Fibroblast of the aortic adventitia (primary cell): Measurements from ENCODE around the gene S100PBP. TPM values are rescaled to one million over a fixed set of nuclear protein-coding genes. Genes with fewer than 3 reads are reported as not detected.
"Not testable (repeated sequence)": the region's sequence is repeated elsewhere in the genome, so short reads cannot be mapped to it uniquely, and the experiment has no call there.

Experiments
- DNase-seq: peaks from one replicate; pipeline ENCODE4 v3.0.0-alpha.2; 2010; ENCODE audit warnings: low read depth
- H3K4me3 ChIP-seq: 2 replicates; pipeline ENCODE4 v1.5.1; 2011; ENCODE audit warnings: low read depth, mild to moderate bottlenecking, control low read depth, low read length, moderate library complexity
- total RNA-seq: library from RNA; depleted of rRNA; stranded (reverse); fragments of >200 nt; gene quantifications from 2 replicates; pipeline ENCODE4 v1.2.3, GENCODE V29; 2012; ENCODE audit warnings: low replicate concordance
- TF ChIP-seq, protein P1 (sequence below): IDR thresholded peaks from 2 replicates; pipeline ENCODE4 v1.5.1; 2011; ENCODE audit warnings: mild to moderate bottlenecking, low read length, control low read depth, inconsistent platforms; ENCODE audit not compliant: insufficient read depth

S100PBP gene
- total RNA-seq, 1 donor: 42.4 TPM

DNA sequence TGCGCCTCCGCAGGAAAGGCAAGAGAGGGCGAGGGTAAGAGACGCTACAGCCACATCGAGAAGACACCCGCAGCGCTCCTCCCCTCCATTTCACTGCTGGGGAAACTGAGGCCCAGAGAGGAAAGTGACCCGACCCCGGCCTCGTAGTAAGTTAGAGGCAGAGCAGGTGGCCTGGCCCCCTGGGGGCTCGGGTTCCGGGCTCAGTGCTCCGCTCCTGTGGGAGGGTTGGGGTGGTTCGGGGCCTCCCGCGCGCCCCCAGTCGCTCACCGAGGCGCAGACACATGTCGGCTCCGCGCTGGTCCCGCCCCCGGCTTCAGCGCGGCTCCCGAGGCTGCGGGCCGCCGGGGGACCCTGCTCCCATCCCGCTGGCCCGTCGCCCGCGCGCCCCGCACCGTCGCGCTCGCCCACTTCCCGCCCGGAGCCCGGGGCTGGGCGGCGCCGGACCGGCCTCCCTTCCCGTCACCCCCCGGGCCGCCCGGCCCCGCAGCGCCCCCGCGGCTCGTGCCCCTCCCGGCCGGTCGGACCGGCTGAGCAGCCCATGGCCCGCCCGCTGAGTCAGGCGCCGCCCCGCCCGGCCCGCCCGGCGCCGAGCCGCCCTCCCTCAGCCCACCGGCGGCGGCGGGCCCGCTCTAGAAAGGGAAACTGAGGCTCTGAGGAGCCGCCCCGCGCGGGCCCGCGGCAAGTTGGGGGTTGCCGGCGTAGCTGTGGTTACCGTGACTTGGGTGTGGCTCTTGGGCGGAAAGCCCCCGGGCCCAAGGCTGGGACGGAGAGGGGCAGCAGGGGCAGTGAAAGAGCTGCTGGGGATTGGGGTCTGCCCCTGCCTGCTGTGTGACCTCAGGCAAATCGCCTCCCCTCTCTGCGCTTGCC lies 83.7 kb downstream of the S100PBP start, which contains the start of gene TMEM54:
TMEM54 (minus strand) TSS at position 434 of the 867 bp plus-strand sequence; CDS start at position 283, 151 bp downstream.
- no peak for DNase-seq
- H3K4me3 ChIP-seq: peak within 1 kb of the TSS; percentile 73
- TF ChIP-seq, protein P1, sequence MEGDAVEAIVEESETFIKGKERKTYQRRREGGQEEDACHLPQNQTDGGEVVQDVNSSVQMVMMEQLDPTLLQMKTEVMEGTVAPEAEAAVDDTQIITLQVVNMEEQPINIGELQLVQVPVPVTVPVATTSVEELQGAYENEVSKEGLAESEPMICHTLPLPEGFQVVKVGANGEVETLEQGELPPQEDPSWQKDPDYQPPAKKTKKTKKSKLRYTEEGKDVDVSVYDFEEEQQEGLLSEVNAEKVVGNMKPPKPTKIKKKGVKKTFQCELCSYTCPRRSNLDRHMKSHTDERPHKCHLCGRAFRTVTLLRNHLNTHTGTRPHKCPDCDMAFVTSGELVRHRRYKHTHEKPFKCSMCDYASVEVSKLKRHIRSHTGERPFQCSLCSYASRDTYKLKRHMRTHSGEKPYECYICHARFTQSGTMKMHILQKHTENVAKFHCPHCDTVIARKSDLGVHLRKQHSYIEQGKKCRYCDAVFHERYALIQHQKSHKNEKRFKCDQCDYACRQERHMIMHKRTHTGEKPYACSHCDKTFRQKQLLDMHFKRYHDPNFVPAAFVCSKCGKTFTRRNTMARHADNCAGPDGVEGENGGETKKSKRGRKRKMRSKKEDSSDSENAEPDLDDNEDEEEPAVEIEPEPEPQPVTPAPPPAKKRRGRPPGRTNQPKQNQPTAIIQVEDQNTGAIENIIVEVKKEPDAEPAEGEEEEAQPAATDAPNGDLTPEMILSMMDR: no peak

DNA sequence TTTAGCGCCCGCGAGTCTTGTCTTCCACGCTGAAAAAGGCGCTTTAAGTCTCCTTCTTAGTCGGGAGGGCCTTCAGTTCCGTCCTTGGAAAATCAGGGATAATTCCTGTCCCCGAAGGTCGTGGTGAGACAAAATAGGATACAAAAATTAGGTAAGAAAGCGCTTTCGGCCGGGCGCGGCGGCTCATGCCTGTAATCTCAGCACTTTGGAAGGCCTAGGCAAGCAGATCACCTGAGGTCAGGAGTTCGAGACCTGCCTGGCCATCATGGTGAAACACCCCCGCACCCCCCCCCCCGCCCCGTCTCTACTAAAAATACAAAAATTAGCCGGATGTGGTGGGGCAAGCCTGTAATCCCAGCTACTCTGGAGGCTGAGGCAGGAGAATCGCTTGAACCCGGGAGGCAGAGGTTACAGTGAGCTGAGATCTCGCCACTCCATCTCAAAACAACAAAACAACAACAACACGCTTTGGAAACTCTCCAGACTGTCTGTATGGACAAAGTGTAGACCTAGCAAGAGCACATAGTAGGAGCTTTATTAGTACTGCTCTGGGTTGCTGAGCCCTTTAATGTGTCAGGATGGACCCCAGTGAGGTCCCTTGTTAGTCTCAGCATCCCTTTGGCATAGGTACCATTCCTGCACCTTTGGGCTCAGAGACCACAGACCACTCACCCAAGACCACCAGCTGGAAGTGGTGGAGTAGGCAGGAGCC lies 84.5 kb downstream of the S100PBP start:
- DNase-seq: no peak
- peak overlapping the region; percentile 73 for H3K4me3 ChIP-seq
- TF ChIP-seq, protein P1: no peak

DNA sequence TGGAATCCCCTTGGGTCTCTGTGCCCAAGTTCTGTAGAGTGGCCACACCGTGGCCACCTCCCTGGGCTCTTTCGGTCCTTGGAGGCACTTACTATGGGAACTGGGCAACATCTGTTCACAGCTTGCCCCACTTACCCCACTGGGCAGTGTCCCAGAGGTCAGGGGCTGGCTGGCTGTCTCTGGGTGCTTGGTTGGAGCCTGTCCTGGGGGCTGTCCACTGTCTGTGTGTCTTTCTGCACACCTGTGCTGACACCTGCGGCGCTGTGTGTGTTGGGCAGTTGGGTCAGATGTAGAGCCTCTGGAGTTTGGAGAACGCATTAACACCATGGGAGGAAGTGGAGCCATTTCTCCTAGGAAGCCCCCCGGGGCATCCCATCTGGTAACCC lies 85.1 kb downstream of the S100PBP start:
- H3K4me3 ChIP-seq: no peak overlapping the region
- DNase-seq: no peak
- TF ChIP-seq, protein P1: no peak

DNA sequence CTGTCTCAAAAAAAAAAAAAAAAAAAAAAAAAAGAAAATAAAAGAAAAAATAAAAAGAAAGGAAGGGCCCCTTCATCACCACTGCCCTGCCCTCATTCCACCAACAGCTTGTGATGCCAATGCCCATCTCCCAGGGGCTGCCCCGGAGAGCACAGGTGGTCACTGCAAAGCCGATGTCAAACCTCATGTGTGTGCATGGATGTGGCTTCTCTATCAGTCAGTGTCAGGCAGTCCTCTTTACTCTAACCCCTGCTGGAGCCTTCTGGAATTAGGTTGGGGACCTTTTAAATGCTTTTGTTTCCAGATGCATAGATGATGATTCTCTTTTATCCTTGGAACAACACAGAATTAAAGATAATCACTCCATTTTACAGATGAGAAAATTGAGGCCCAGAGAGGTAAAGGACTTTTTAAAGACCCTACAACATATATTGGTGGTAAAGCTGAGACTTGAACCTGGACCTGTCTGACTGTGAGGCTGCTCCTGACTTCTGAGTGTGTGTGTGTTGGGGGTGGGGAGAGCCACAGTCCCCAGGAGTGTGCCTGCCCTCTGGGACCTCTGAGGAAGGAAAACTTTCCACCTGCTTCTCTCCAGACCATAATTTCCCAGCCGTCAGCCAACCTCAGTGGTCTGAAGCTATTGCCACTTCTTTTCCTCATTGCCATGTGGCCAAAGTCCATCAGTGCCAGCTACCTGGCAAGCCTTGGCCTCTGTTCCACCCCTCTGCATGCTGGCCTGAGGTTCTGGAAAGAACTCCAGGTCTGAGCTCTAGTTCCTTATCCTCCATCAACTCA lies 86.7 kb downstream of the S100PBP start:
- H3K4me3 ChIP-seq: no peak overlapping the region
- TF ChIP-seq, protein P1: no peak
- no peak for DNase-seq

DNA sequence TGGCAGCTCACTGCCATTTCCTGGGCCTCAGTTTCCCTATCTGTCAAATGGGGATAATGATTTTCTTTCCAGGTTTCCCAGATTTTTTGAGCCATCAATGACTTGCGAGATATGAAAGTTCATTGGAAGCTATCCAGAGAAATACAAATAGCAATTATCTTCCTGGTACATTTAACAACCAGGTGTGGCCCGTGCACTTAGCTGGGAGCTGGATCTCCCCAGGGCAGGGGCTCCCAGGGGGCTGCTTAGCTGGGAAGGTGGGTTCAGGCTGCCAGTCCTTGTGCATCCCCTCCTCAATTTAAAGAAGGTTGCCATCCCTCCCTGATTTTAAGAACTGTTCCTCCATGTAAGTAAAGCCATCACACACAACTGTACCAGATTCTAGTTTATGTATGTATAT lies 87.3 kb downstream of the S100PBP start:
- no peak overlapping the region for H3K4me3 ChIP-seq
- TF ChIP-seq, protein P1: no peak
- DNase-seq: no peak

DNA sequence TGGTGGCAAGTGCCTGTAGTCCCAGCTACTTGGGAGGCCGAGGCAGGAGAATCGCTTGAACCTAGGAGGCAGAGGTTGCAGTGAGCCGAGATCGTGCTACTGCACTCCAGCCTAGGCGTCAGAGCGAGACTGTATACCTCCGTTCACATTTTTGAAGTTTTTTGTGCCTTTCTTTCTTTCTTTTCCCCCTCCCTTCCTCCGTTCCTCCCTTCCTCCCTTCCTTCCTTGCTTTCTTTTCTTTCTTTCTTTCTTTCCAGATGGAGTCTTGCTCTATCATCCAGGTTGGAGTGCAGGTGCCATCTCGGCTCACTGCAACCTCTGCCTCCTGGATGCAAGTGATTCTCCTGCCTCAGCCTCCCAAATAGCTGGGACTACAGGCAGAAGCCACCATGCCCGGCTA lies 88.1 kb downstream of the S100PBP start:
- not testable (repeated sequence) for DNase-seq, H3K4me3 ChIP-seq
